A673 (cell line): ENCODE data around the gene ITGBL1. TPM values are rescaled to one million over a fixed set of nuclear protein-coding genes. Genes with fewer than 3 reads are reported as not detected.

Source experiments
- BruUV-seq: library from RNA; stranded (reverse); fragments of 400-500 nt; replicated peaks from 2 replicates; lab custom pipeline; 2021; lab: Mats Ljungman, UMichigan
- CTCF ChIA-PET: fragments of 300-600 bp; sonication (Branson Sonifier 250); formaldehyde crosslinking; loops from one replicate; lab custom pipeline; 2022; ENCODE audit warnings: antibody characterized with exemption; lab: Charles Lee
- POLR2A ChIA-PET: fragments of 300-600 bp; sonication (Branson Sonifier 250); formaldehyde crosslinking; loops from one replicate; lab custom pipeline; 2022; ENCODE audit warnings: antibody characterized with exemption; ENCODE audit not compliant: low non-redundant PET; lab: Charles Lee
- DNase-seq: peaks from one replicate; pipeline ENCODE4 v3.0.0-alpha.2; 2015; ENCODE audit warnings: low spot score
- H3K27ac ChIP-seq: fragments of 200-600 bp; sonication (generic); 2 replicates; pipeline ENCODE4 v1.5.1; 2016; ENCODE audit warnings: mixed run types, low read depth, mild to moderate bottlenecking, mixed read lengths, antibody characterized with exemption, low read length; ENCODE audit not compliant: poor library complexity, severe bottlenecking
- H3K27me3 ChIP-seq: fragments of 200-600 bp; sonication (generic); replicated peaks from 2 replicates; pipeline ENCODE4 v1.6.1; 2017; ENCODE audit warnings: mixed run types, low read depth, mild to moderate bottlenecking, mixed read lengths, antibody characterized with exemption, low read length; ENCODE audit not compliant: insufficient read depth, poor library complexity
- H3K36me3 ChIP-seq: fragments of 200-600 bp; sonication (generic); 2 replicates; pipeline ENCODE4 v1.6.1; 2016; ENCODE audit warnings: mixed run types, mild to moderate bottlenecking, mixed read lengths, antibody characterized with exemption, low read length; ENCODE audit not compliant: insufficient read depth, poor library complexity, severe bottlenecking
- H3K4me1 ChIP-seq: fragments of 200-600 bp; sonication (generic); 2 replicates; pipeline ENCODE4 v1.6.1; 2017; ENCODE audit warnings: mixed run types, mild to moderate bottlenecking, mixed read lengths, antibody characterized with exemption, low read length; ENCODE audit not compliant: insufficient read depth, poor library complexity, severe bottlenecking
- H3K4me3 ChIP-seq: fragments of 200-600 bp; sonication (generic); 2 replicates; pipeline ENCODE4 v1.5.1; 2016; ENCODE audit warnings: low read depth, mixed run types, mild to moderate bottlenecking, mixed read lengths, low read length; ENCODE audit not compliant: poor library complexity, severe bottlenecking
- H3K9me3 ChIP-seq: fragments of 200-600 bp; sonication (generic); 2 replicates; pipeline ENCODE4 v1.6.1; 2016; ENCODE audit warnings: mixed run types, low read depth, mild to moderate bottlenecking, mixed read lengths, antibody characterized with exemption, low read length; ENCODE audit not compliant: poor library complexity, severe bottlenecking
- EZH2 ChIP-seq: fragments of 200-600 bp; sonication (generic); IDR thresholded peaks from 2 replicates; pipeline ENCODE4 v1.6.1; 2017; ENCODE audit warnings: borderline replicate concordance, low read depth, mild to moderate bottlenecking, mixed read lengths, antibody characterized with exemption, low read length; ENCODE audit not compliant: poor library complexity, severe bottlenecking
- intact Hi-C: fragments of 100-400 bp; cut with micrococcal nuclease; formaldehyde crosslinking; loops from one replicate; pipeline ENCODE4 v1.10.0; 2022; ENCODE audit not compliant: unreplicated experiment
- total RNA-seq: library from RNA; stranded (reverse); gene quantifications from 2 replicates; pipeline ENCODE4 v1.2.3, GENCODE V29; 2021
- TF ChIP-seq, protein P1 (sequence below): fragments of 300-800, 200-600 bp; sonication (generic); conservative IDR thresholded peaks from 2 replicates; pipeline ENCODE4 v1.5.1; 2017; ENCODE audit warnings: low read depth, mild to moderate bottlenecking, antibody characterized with exemption, low read length, moderate library complexity, mixed read lengths

The ITGBL1 gene
- total RNA-seq, 1 experiment from 2014 or later, result 0.64 TPM

DNA sequence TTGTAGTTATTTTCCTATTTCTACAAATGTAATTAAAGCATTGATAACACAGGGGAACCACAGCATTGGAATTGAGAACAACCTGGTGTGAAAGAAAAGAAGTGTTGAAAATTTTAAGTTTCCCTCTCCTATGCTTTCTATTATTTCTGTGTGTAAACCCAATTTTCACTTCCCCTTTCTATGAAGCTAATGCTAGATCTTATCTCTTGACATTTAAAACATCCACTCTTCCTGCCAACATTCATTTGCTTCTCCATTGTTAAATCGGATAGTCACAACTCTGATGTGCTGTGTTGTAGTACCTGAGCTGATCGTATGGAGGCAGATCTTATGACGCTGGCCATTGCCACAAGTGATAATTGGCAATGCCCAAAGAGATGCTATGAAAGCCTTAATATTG, 203.0 kb downstream of the ITGBL1 start:
- DNase-seq, result no peak
- Histone ChIP-seq H3K27ac (no peak overlapping the region), H3K36me3 (no peaks in the 10 kb centered on the region), H3K9me3 (no peaks in the 10 kb centered on the region), H3K4me3 (no peak overlapping the region), H3K4me1 (no peaks in the 10 kb centered on the region), H3K27me3 (no peaks in the 10 kb centered on the region)
- intact Hi-C loops, result no loop called here
- ChIA-PET POLR2A (no interaction called here), CTCF (no interaction called here)
- no peak for TF ChIP-seq EZH2
- TF ChIP-seq, protein P1, sequence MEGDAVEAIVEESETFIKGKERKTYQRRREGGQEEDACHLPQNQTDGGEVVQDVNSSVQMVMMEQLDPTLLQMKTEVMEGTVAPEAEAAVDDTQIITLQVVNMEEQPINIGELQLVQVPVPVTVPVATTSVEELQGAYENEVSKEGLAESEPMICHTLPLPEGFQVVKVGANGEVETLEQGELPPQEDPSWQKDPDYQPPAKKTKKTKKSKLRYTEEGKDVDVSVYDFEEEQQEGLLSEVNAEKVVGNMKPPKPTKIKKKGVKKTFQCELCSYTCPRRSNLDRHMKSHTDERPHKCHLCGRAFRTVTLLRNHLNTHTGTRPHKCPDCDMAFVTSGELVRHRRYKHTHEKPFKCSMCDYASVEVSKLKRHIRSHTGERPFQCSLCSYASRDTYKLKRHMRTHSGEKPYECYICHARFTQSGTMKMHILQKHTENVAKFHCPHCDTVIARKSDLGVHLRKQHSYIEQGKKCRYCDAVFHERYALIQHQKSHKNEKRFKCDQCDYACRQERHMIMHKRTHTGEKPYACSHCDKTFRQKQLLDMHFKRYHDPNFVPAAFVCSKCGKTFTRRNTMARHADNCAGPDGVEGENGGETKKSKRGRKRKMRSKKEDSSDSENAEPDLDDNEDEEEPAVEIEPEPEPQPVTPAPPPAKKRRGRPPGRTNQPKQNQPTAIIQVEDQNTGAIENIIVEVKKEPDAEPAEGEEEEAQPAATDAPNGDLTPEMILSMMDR, result no peak
- BruUV-seq, result no TSS peak

DNA sequence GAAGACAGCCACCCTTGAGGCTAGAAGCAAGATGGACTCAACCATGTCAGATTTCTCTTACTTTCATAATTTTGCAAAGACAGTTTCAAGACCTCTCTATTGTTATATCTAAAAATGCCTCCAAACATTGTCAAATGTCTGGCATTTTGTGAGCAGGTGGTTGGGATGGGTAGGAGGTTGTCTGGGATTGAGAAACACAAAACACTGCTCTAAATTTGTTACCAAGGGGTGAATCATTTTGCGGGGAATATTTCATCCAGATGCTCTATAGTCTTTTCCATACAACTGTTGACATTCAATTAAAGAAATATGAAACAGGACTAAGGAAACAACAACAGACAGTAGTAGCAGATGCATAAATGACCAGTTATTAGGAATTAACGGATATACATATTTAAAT, 208.2 kb downstream of the ITGBL1 start:
- Histone ChIP-seq H3K36me3 (no peaks in the 10 kb centered on the region), H3K27me3 (no peaks in the 10 kb centered on the region), H3K9me3 (no peaks in the 10 kb centered on the region), H3K27ac (no peak overlapping the region), H3K4me1 (peaks cover 9% of the 10 kb centered on the region), H3K4me3 (no peak overlapping the region)
- ChIA-PET CTCF (no interaction called here), POLR2A (no interaction called here)
- intact Hi-C loops, result no loop called here
- BruUV-seq, result no TSS peak
- no peak for TF ChIP-seq EZH2
- TF ChIP-seq, protein P1, result no peak
- no peak for DNase-seq

DNA sequence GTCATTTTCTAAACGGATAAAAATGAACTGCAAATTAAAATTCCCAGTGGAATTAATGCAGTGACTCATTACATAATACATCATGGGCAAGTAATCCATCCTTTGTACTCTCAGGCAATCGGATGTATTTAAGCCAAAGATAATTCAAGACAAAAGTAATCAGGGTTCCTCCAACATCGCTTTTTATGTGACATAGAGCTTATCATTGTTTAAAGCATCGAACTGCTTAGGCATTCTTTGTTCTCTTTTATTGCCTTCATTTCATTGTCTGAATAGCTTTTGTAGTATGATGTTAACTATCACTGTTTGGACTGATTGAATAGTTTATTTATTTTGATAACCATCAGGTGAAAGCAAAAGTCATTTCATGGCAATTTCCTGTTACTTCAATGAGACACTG, 209.4 kb downstream of the ITGBL1 start:
- POLR2A ChIA-PET, result no interaction called here
- Histone ChIP-seq H3K4me1 (peaks cover 9% of the 10 kb centered on the region), H3K27ac (no peak overlapping the region), H3K4me3 (no peak overlapping the region), H3K36me3 (no peaks in the 10 kb centered on the region), H3K9me3 (no peaks in the 10 kb centered on the region), H3K27me3 (no peaks in the 10 kb centered on the region)
- no TSS peak for BruUV-seq
- peak; percentile 69 for DNase-seq
- TF ChIP-seq, protein P1, result no peak
- intact Hi-C loops, result no loop called here
- CTCF ChIA-PET, result no interaction called here
